ENCODE results near the gene SLC35B3. TPM values are rescaled to one million over a fixed set of nuclear protein-coding genes. Genes with fewer than 3 reads are reported as not detected.
A peak's percentile ranks its signal among the peaks of the same experiment; 100 is the strongest.

Gene SLC35B3
- total and polyA plus RNA-seq, 2 experiments from 2014 or later, result 6.3 to 11.9 TPM

DNA sequence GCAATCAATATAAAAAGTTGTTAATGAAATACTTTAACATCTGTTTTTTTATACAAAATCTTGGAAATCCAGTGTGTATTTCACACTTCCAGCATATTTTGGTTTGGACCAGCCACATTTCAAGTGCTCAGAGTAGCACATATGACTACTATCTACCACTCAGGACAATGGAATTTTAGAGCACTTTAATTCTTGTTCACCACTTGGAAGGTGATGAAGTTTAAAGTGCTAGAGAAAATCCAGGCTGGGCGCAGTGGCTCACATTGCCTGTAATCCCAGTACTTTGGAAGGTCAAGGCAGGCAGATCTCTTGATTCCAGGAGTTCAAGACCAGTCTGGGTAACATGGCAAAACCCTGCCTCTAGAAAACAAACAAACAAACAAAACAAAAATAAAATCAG is 6.1 kb upstream of the SLC35B3 start:
- no peaks in the 10 kb centered on the region for H3K27me3 ChIP-seq
- no peaks in the 10 kb centered on the region for H3K9me3 ChIP-seq (ENCODE audit: low read depth)
- peak in 1 of 2 donors; percentile 82 for DNase-seq (ENCODE audit: low read depth in 1 of 2, low spot score in 1 of 2)
- no peaks in the 10 kb centered on the region for H3K36me3 ChIP-seq
- peaks cover 3% of the 10 kb centered on the region for H3K4me1 ChIP-seq (ENCODE audit: low read depth)
- no peak overlapping the region for H3K27ac ChIP-seq
- TF ChIP-seq, protein P1, sequence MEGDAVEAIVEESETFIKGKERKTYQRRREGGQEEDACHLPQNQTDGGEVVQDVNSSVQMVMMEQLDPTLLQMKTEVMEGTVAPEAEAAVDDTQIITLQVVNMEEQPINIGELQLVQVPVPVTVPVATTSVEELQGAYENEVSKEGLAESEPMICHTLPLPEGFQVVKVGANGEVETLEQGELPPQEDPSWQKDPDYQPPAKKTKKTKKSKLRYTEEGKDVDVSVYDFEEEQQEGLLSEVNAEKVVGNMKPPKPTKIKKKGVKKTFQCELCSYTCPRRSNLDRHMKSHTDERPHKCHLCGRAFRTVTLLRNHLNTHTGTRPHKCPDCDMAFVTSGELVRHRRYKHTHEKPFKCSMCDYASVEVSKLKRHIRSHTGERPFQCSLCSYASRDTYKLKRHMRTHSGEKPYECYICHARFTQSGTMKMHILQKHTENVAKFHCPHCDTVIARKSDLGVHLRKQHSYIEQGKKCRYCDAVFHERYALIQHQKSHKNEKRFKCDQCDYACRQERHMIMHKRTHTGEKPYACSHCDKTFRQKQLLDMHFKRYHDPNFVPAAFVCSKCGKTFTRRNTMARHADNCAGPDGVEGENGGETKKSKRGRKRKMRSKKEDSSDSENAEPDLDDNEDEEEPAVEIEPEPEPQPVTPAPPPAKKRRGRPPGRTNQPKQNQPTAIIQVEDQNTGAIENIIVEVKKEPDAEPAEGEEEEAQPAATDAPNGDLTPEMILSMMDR (IDR thresholded peaks at IDR 0.05; ENCODE audit: low read depth, low read length), result no peak
- H3K4me3 ChIP-seq, result no peak overlapping the region

DNA sequence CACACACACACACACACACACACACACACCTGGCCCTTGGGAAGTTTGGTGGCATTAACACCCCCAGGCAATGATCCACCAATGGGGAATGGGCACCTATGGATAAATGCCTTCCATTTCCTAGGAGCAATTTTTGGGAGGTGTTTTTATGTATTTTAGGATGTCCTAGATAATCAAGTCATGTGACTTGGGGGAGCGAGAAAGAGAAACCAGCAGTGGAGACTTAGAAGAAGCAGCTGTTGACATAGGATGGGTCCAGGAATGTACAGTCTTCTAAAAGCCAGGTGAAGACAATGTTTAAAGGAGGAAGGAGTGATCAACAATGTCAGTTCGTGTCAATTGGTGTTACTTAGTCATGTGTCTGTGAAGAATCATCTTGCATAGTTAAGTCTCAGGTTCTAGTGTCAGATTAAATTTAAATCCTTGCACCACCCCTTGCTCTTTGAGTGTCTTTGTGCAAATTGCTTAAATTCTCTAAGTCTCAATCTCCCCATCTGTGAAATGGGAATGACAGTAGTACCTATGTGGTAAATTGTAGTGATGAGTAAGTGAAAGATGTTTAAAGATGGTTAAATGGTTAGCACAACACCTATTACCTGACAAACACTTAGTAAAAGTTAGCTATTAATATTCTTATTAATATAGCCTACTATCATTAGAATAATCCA is 4.4 kb upstream of the SLC35B3 start:
- DNase-seq (ENCODE audit: low read depth in 1 of 2, low spot score in 1 of 2), result no peak
- Histone ChIP-seq H3K4me1 (ENCODE audit: low read depth) (peaks cover 3% of the 10 kb centered on the region), H3K4me3 (no peak overlapping the region), H3K9me3 (ENCODE audit: low read depth) (no peaks in the 10 kb centered on the region), H3K27ac (no peak overlapping the region), H3K36me3 (no peaks in the 10 kb centered on the region), H3K27me3 (no peaks in the 10 kb centered on the region)
- TF ChIP-seq, protein P1 (IDR thresholded peaks at IDR 0.05; ENCODE audit: low read depth, low read length), result no peak

DNA sequence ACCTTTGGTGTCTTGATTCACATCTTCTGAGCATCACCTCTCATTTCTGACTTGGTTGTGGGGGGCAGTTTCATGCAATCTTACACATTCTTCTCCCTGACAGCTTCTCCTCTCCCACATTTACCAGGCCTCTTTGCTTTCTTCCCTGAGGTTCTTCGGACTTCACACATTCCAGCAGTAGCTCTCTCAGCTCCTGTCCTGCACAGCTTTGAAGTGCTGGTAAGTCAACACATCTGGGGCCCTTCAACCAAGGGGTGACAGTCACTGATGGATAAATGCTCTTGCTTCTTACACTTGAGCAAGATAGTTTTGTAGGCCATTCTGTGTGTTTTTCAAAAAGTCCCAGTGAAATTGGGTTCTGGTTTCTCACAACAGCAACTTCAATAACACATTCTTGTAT is 2.5 kb upstream of the SLC35B3 start:
- peaks cover 13% of the 10 kb centered on the region for H3K4me1 ChIP-seq (ENCODE audit: low read depth)
- H3K4me3 ChIP-seq, result no peak overlapping the region
- TF ChIP-seq, protein P1 (IDR thresholded peaks at IDR 0.05; ENCODE audit: low read depth, low read length), result no peak
- peak in 1 of 2 donors; percentile 31 for DNase-seq (ENCODE audit: low read depth in 1 of 2, low spot score in 1 of 2)
- no peaks in the 10 kb centered on the region for H3K27me3 ChIP-seq
- H3K9me3 ChIP-seq (ENCODE audit: low read depth), result no peaks in the 10 kb centered on the region
- H3K36me3 ChIP-seq, result no peaks in the 10 kb centered on the region
- H3K27ac ChIP-seq, result no peak overlapping the region

DNA sequence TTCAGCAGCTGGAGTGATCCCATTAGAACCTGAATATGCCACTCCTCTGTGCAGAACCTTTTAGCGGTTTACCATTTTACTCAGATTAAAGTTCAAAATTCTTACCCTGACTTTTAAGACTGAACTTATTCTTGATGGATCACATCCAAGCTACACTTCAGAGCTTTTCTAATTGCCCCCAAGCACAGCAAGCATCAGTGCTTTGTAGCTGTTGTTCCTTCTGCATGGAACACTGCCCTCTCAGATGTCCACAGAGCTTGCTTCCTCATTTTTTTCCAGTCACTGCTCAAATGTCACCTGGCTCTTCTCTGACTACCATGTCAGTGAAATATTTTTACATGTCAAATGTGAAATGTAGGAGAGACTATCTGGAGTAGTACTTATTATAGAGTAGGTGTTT is 1.6 kb upstream of the SLC35B3 start:
- Histone ChIP-seq H3K36me3 (no peaks in the 10 kb centered on the region), H3K9me3 (ENCODE audit: low read depth) (no peaks in the 10 kb centered on the region), H3K27ac (no peak overlapping the region), H3K4me3 (no peak overlapping the region), H3K4me1 (ENCODE audit: low read depth) (peaks cover 13% of the 10 kb centered on the region), H3K27me3 (no peaks in the 10 kb centered on the region)
- TF ChIP-seq, protein P1 (IDR thresholded peaks at IDR 0.05; ENCODE audit: low read depth, low read length), result no peak
- no peak for DNase-seq (ENCODE audit: low read depth in 1 of 2, low spot score in 1 of 2)

DNA sequence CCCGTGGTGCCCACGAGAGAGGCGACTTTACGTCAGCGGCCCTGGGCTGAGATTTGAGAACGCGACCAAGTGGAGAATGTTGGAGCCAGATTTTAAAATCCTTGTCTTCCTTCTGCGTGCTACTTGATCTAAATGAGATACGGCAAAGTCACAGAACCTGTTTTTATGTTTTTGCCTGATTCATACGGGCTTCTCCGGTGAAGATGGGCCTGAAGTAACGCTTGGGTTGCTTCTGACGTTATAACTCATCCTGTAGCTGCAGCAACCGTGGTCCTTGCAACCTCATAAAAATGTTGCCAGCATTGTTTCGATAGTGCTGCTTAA is 462 bp upstream of the SLC35B3 start:
- no peak for DNase-seq (ENCODE audit: low read depth in 1 of 2, low spot score in 1 of 2)
- Histone ChIP-seq H3K9me3 (ENCODE audit: low read depth) (no peaks in the 10 kb centered on the region), H3K27me3 (no peaks in the 10 kb centered on the region), H3K27ac (peak overlapping the region; percentile 82), H3K36me3 (no peaks in the 10 kb centered on the region), H3K4me3 (peak overlapping the region; percentile 93), H3K4me1 (ENCODE audit: low read depth) (peaks cover 13% of the 10 kb centered on the region)
- TF ChIP-seq, protein P1 (IDR thresholded peaks at IDR 0.05; ENCODE audit: low read depth, low read length), result no peak

All from cardiac muscle cell (in vitro differentiated cells and primary cell).